HEK293T (cell line): ENCODE measurements around the gene NRXN2.

Experiments
- CTCF ChIA-PET: fragments of 350-600 bp; formaldehyde crosslinking; extraction: SDS; loops from one replicate; lab custom pipeline; 2021; ENCODE audit warnings: antibody characterized with exemption, inconsistent platforms; lab: Yijun Ruan, JAX
- POLR2A ChIA-PET: fragments of 350-600 bp; formaldehyde crosslinking; extraction: SDS; loops from one replicate; lab custom pipeline; 2020; ENCODE audit warnings: antibody characterized with exemption, inconsistent platforms; lab: Yijun Ruan, JAX
- DNase-seq: peaks from one replicate; pipeline ENCODE4 v3.0.0; 2012; ENCODE audit warnings: mixed read lengths; ENCODE audit errors: extremely low spot score
- ARNT ChIP-seq: fragments of 450-650 bp; IDR thresholded peaks from 2 replicates; pipeline ENCODE4 v1.6.1; 2017; ENCODE audit warnings: mild to moderate bottlenecking
- BHLHE40 ChIP-seq: fragments of 450-650 bp; IDR thresholded peaks from 2 replicates; pipeline ENCODE4 v1.6.1; 2016; ENCODE audit warnings: mild to moderate bottlenecking, moderate library complexity, borderline replicate concordance
- CTBP1 ChIP-seq: fragments of 450-650 bp; IDR thresholded peaks from 2 replicates; pipeline ENCODE4 v1.6.1; 2016; ENCODE audit warnings: borderline replicate concordance
- ELF4 ChIP-seq: fragments of 450-650 bp; IDR thresholded peaks from 2 replicates; pipeline ENCODE4 v1.6.1; 2017; ENCODE audit warnings: antibody characterized with exemption
- FOXA1 ChIP-seq: fragments of 450-650 bp; IDR thresholded peaks from 2 replicates; pipeline ENCODE4 v1.6.1; 2016; ENCODE audit warnings: mild to moderate bottlenecking
- FOXK2 ChIP-seq: fragments of 450-650 bp; IDR thresholded peaks from 2 replicates; pipeline ENCODE4 v1.6.1; 2016; ENCODE audit warnings: mild to moderate bottlenecking
- FOXM1 ChIP-seq: fragments of 450-650 bp; IDR thresholded peaks from 2 replicates; pipeline ENCODE4 v1.6.1; 2017; ENCODE audit warnings: mild to moderate bottlenecking, borderline replicate concordance
- HDGF ChIP-seq: fragments of 450-650 bp; IDR thresholded peaks from 2 replicates; pipeline ENCODE4 v1.6.1; 2017; ENCODE audit warnings: antibody characterized with exemption, borderline replicate concordance
- L3MBTL2 ChIP-seq: fragments of 450-650 bp; conservative IDR thresholded peaks from 2 replicates; pipeline ENCODE4 v1.6.1; 2016; ENCODE audit warnings: mild to moderate bottlenecking
- LEF1 ChIP-seq: fragments of 450-650 bp; IDR thresholded peaks from 2 replicates; pipeline ENCODE4 v1.6.1; 2017; ENCODE audit warnings: mild to moderate bottlenecking, borderline replicate concordance
- NFRKB ChIP-seq: fragments of 450-650 bp; IDR thresholded peaks from 2 replicates; pipeline ENCODE4 v1.6.1; 2016; ENCODE audit warnings: mild to moderate bottlenecking, moderate library complexity
- PKNOX1 ChIP-seq: fragments of 450-650 bp; IDR thresholded peaks from 2 replicates; pipeline ENCODE4 v1.6.1; 2016
- SP1 ChIP-seq: fragments of 450-650 bp; IDR thresholded peaks from 2 replicates; pipeline ENCODE4 v1.6.1; 2017
- SUZ12 ChIP-seq: fragments of 450-650 bp; IDR thresholded peaks from 2 replicates; pipeline ENCODE4 v1.6.1; 2016; ENCODE audit warnings: mild to moderate bottlenecking
- TARDBP ChIP-seq: fragments of 450-650 bp; IDR thresholded peaks from 2 replicates; pipeline ENCODE4 v1.6.1; 2016
- ZNF384 ChIP-seq: fragments of 450-650 bp; IDR thresholded peaks from 2 replicates; pipeline ENCODE4 v1.6.1; 2016

Gene NRXN2

GRCh38 chr11:64642871-64643255 is 80.1 kb downstream of the NRXN2 start:
- POLR2A ChIA-PET, result no interaction called here
- CTCF ChIA-PET, result interaction anchor here (1.0 kb wide), 1 partner anchor 10 kb away, joined by 3 read pairs; no protein-coding TSS in a partner anchor

GRCh38 chr11:64642418-64642735 is 80.6 kb downstream of the NRXN2 start:
- TF ChIP-seq CTBP1 (no peak), BHLHE40 (no peak), ZNF384 (no peak), TARDBP (no peak), SUZ12 (no peak), PKNOX1 (no peak), FOXM1 (no peak), LEF1 (no peak), NFRKB (no peak), SP1 (no peak), L3MBTL2 (no peak), ARNT (no peak), FOXK2 (no peak), FOXA1 (no peak), ELF4 (no peak), HDGF (no peak)
- ChIA-PET POLR2A (no interaction called here), CTCF (interaction anchor here (1.0 to 1.3 kb wide), 2 partner anchors 9 to 11 kb away, joined by 3 to 5 read pairs; no protein-coding TSS in a partner anchor)
- DNase-seq, result no peak

More at GRCh38 chr11:64642871-64643255, 80.1 kb downstream of the NRXN2 start:
- no peak for DNase-seq
- TF ChIP-seq ELF4 (no peak), SP1 (no peak), PKNOX1 (no peak), ARNT (no peak), L3MBTL2 (no peak), SUZ12 (no peak), TARDBP (no peak), HDGF (no peak), LEF1 (no peak), FOXM1 (no peak), ZNF384 (no peak), FOXK2 (no peak), CTBP1 (no peak), BHLHE40 (no peak), FOXA1 (no peak), NFRKB (no peak)

- CTCF ChIA-PET, result interaction anchor here (1.0 to 1.3 kb wide), 2 partner anchors 9 to 11 kb away, joined by 3 to 5 read pairs; no protein-coding TSS in a partner anchor
- DNase-seq, result no peak
- TF ChIP-seq LEF1, result no peak
- TF ChIP-seq SUZ12, result no peak
- TF ChIP-seq FOXM1, result no peak
- TF ChIP-seq PKNOX1, result no peak
- no peak for TF ChIP-seq ELF4
- no peak for TF ChIP-seq FOXA1
- no peak for TF ChIP-seq BHLHE40
- TF ChIP-seq L3MBTL2, result no peak
- no peak for TF ChIP-seq CTBP1
- no peak for TF ChIP-seq ARNT
- no peak for TF ChIP-seq ZNF384
- POLR2A ChIA-PET, result no interaction called here
Observed at GRCh38 chr11:64641596-64642417, 81.2 kb downstream of the NRXN2 start.

GRCh38 chr11:64639885-64640284 is 83.1 kb downstream of the NRXN2 start:
- TF ChIP-seq L3MBTL2, result no peak
- ChIA-PET CTCF (no interaction called here), POLR2A (no interaction called here)
- DNase-seq, result no peak

GRCh38 chr11:64638829-64639228 is 84.2 kb downstream of the NRXN2 start:
- no peak for TF ChIP-seq ELF4
- TF ChIP-seq ARNT, result no peak
- no peak for TF ChIP-seq SP1
- TF ChIP-seq FOXM1, result no peak
- no peak for TF ChIP-seq LEF1
- DNase-seq, result no peak
- ChIA-PET POLR2A (no interaction called here), CTCF (no interaction called here)

- TF ChIP-seq FOXA1, result no peak
- TF ChIP-seq HDGF, result no peak
- TF ChIP-seq L3MBTL2, result no peak
- no peak for TF ChIP-seq LEF1
- TF ChIP-seq SUZ12, result no peak
- TF ChIP-seq PKNOX1, result no peak
- TF ChIP-seq FOXM1, result no peak
- TF ChIP-seq SP1, result no peak
- no peak for TF ChIP-seq ELF4
- TF ChIP-seq FOXK2, result no peak
- TF ChIP-seq ZNF384, result no peak
- TF ChIP-seq ARNT, result no peak
- TF ChIP-seq CTBP1, result no peak
- TF ChIP-seq BHLHE40, result no peak
- TF ChIP-seq NFRKB, result no peak
- no peak for TF ChIP-seq TARDBP
- POLR2A ChIA-PET, result no interaction called here
- CTCF ChIA-PET, result no interaction called here
- DNase-seq, result no peak
Observed at GRCh38 chr11:64638018-64638665, 84.9 kb downstream of the NRXN2 start.
